ENCODE results near the gene DTL.

DTL gene

GRCh38 chr1:212055333-212055732 lies 19.8 kb downstream of the DTL start:
- no peak for TF ChIP-seq EP300 (IDR thresholded peaks at IDR 0.05; ENCODE audit: borderline replicate concordance)
- no peak for TF ChIP-seq REST (IDR thresholded peaks at IDR 0.05; ENCODE audit: low read depth)
- no peak for TF ChIP-seq TCF12 (IDR thresholded peaks at IDR 0.05; ENCODE audit: low read depth)
- no peak for TF ChIP-seq ZBTB7A (IDR thresholded peaks at IDR 0.05; ENCODE audit: low read depth)
- no peak for TF ChIP-seq YY1 (IDR thresholded peaks at IDR 0.05; ENCODE audit: low read depth)
- TF ChIP-seq TAF1 (IDR thresholded peaks at IDR 0.05; ENCODE audit: low read depth): no peak
- TF ChIP-seq USF1 (IDR thresholded peaks at IDR 0.05): no peak

GRCh38 chr1:212060632-212061472 lies 25.3 kb downstream of the DTL start:
- TF ChIP-seq ZBTB7A (IDR thresholded peaks at IDR 0.05; ENCODE audit: low read depth) (no peak), TCF12 (IDR thresholded peaks at IDR 0.05; ENCODE audit: low read depth) (no peak), FOXM1 (IDR thresholded peaks at IDR 0.05; ENCODE audit: borderline replicate concordance, low read depth) (no peak), EGR1 (IDR thresholded peaks at IDR 0.05) (no peak), YY1 (IDR thresholded peaks at IDR 0.05; ENCODE audit: low read depth) (no peak), NFIC (IDR thresholded peaks at IDR 0.05) (no peak)

- no peak for TF ChIP-seq ZBTB7A (IDR thresholded peaks at IDR 0.05; ENCODE audit: low read depth)
- TF ChIP-seq RAD21 (IDR thresholded peaks at IDR 0.05; ENCODE audit: low read depth): peak; percentile 48
These were observed 27.4 kb downstream of the DTL start for GRCh38 chr1:212062832-212063438.

GRCh38 chr1:212067787-212068186 lies 32.2 kb downstream of the DTL start:
- TF ChIP-seq ZBTB7A (IDR thresholded peaks at IDR 0.05; ENCODE audit: low read depth) (no peak), NFIC (IDR thresholded peaks at IDR 0.05) (no peak), EP300 (IDR thresholded peaks at IDR 0.05; ENCODE audit: borderline replicate concordance) (no peak), EGR1 (IDR thresholded peaks at IDR 0.05) (no peak), MAX (IDR thresholded peaks at IDR 0.05) (no peak), REST (IDR thresholded peaks at IDR 0.05; ENCODE audit: low read depth) (no peak), TAF1 (IDR thresholded peaks at IDR 0.05; ENCODE audit: low read depth) (no peak), TEAD4 (IDR thresholded peaks at IDR 0.05) (no peak)

- no peak for TF ChIP-seq REST (IDR thresholded peaks at IDR 0.05; ENCODE audit: low read depth)
- peak; percentile 68 for TF ChIP-seq RAD21 (IDR thresholded peaks at IDR 0.05; ENCODE audit: low read depth)
- TF ChIP-seq TAF1 (IDR thresholded peaks at IDR 0.05; ENCODE audit: low read depth): no peak
- TF ChIP-seq EP300 (IDR thresholded peaks at IDR 0.05; ENCODE audit: borderline replicate concordance): no peak
These were observed 35.3 kb downstream of the DTL start for GRCh38 chr1:212070720-212071302.

- no peak for TF ChIP-seq CREB1 (IDR thresholded peaks at IDR 0.05; ENCODE audit: low read depth)
- TF ChIP-seq FOXM1 (IDR thresholded peaks at IDR 0.05; ENCODE audit: borderline replicate concordance, low read depth): no peak
- TF ChIP-seq EGR1 (IDR thresholded peaks at IDR 0.05): no peak
- no peak for TF ChIP-seq USF1 (IDR thresholded peaks at IDR 0.05)
- no peak for TF ChIP-seq YY1 (IDR thresholded peaks at IDR 0.05; ENCODE audit: low read depth)
- no peak for TF ChIP-seq TCF12 (IDR thresholded peaks at IDR 0.05; ENCODE audit: low read depth)
- no peak for TF ChIP-seq MAX (IDR thresholded peaks at IDR 0.05)
- TF ChIP-seq RAD21 (IDR thresholded peaks at IDR 0.05; ENCODE audit: low read depth): no peak
- no peak for TF ChIP-seq EP300 (IDR thresholded peaks at IDR 0.05; ENCODE audit: borderline replicate concordance)
- no peak for TF ChIP-seq REST (IDR thresholded peaks at IDR 0.05; ENCODE audit: low read depth)
- TF ChIP-seq TAF1 (IDR thresholded peaks at IDR 0.05; ENCODE audit: low read depth): no peak
- no peak for TF ChIP-seq CEBPB (IDR thresholded peaks at IDR 0.05)
- TF ChIP-seq ZBTB7A (IDR thresholded peaks at IDR 0.05; ENCODE audit: low read depth): no peak
- no peak for TF ChIP-seq TEAD4 (IDR thresholded peaks at IDR 0.05)
- TF ChIP-seq NFIC (IDR thresholded peaks at IDR 0.05): no peak
These were observed 36.5 kb downstream of the DTL start for GRCh38 chr1:212072047-212072446.
